Fibroblast of skin of scalp (primary cell): Measurements from ENCODE around the gene PCDHA8.
"Not testable (repeated sequence)": the region's sequence is repeated elsewhere in the genome, so short reads cannot be mapped to it uniquely, and the experiment has no call there.

Experiments
- DNase-seq: peaks from one replicate; pipeline ENCODE4 v3.0.0-alpha.2; 2013

PCDHA8 gene

GRCh38 chr5:140827704-140828361 lies 13.2 kb upstream of the PCDHA8 start, which contains the start of gene PCDHA6:
Gene PCDHA6, plus strand, starts transcription at chr5:140827960. Its CDS starts 132 bp downstream, at chr5:140828092.
- DNase-seq: no peak

- DNase-seq: no peak
Measured at GRCh38 chr5:140828362-140828737, 12.6 kb upstream of the PCDHA8 start.

GRCh38 chr5:140829511-140830501 lies 11.2 kb upstream of the PCDHA8 start:
- not testable (repeated sequence) for DNase-seq

- DNase-seq: peak; percentile 31
Measured at GRCh38 chr5:140833993-140834392, 7.0 kb upstream of the PCDHA8 start, which contains the start of gene PCDHA7. Gene PCDHA7, plus strand, starts transcription at chr5:140834269. Its CDS starts 115 bp downstream, at chr5:140834384.

- not testable (repeated sequence) for DNase-seq
Measured at GRCh38 chr5:140834439-140835008, 6.5 kb upstream of the PCDHA8 start.

GRCh38 chr5:140835622-140836510 lies 5.1 kb upstream of the PCDHA8 start:
- no peak for DNase-seq

GRCh38 chr5:140842798-140843733 lies 2.1 kb downstream of the PCDHA8 start:
- no peak for DNase-seq

- peak; percentile 13 for DNase-seq
Measured at GRCh38 chr5:140848139-140849102, 7.4 kb downstream of the PCDHA8 start, which contains the start of gene PCDHA9. Gene PCDHA9, plus strand, starts transcription at chr5:140848382. Its CDS starts 114 bp downstream, at chr5:140848496.

GRCh38 chr5:140849831-140850634 lies 9.0 kb downstream of the PCDHA8 start:
- not testable (repeated sequence) for DNase-seq

GRCh38 chr5:140855772-140856674 lies 15.0 kb downstream of the PCDHA8 start, which contains the start of gene PCDHA10:
Gene PCDHA10, plus strand, starts transcription at chr5:140855897. Its CDS starts 152 bp downstream, at chr5:140856049.
- DNase-seq: peak; percentile 4

- no peak for DNase-seq
Measured at GRCh38 chr5:140857177-140857986, 16.4 kb downstream of the PCDHA8 start.

GRCh38 chr5:140857987-140858240 lies 16.9 kb downstream of the PCDHA8 start:
- no peak for DNase-seq

GRCh38 chr5:140862441-140863295 lies 21.7 kb downstream of the PCDHA8 start:
- no peak for DNase-seq

- peak; percentile 4 for DNase-seq
Measured at GRCh38 chr5:140868721-140869554, 28.0 kb downstream of the PCDHA8 start, which contains the start of gene PCDHA11. Gene PCDHA11, plus strand, starts transcription at chr5:140868957. Its CDS starts 147 bp downstream, at chr5:140869104.

- no peak for DNase-seq
Measured at GRCh38 chr5:140869555-140869886, 28.5 kb downstream of the PCDHA8 start.
